HS-5 (cell line): ENCODE measurements around the gene SETD1B.
"Not testable (repeated sequence)": the region's sequence is repeated elsewhere in the genome, so short reads cannot be mapped to it uniquely, and the experiment has no call there.

Experiments
- DNase-seq: peaks from one replicate; pipeline ENCODE4 v3.0.0-alpha.2; 2012; ENCODE audit warnings: low read depth

Gene SETD1B

DNA sequence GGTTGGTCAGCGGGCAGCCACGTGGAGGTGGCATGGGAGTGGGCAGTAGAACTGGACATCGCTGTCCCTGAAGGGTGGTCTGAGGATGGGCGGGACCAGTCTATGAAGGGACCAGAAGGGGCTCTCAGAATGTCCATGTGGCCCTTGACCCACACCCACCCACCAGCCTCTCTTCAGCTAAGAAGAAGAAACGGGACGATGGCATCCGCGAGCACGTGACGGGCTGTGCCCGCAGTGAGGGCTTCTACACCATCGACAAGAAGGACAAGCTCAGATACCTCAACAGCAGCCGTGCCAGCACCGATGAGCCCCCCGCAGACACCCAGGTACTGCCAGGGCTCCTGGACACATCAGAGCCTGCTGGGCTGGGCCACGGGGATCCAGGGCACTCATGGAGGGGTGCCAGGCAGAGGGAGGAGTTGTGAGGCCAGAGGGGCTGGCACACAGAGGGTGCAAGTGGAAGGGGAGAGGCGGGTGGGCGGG, 21.3 kb downstream of the SETD1B start:
- DNase-seq: no peak

DNA sequence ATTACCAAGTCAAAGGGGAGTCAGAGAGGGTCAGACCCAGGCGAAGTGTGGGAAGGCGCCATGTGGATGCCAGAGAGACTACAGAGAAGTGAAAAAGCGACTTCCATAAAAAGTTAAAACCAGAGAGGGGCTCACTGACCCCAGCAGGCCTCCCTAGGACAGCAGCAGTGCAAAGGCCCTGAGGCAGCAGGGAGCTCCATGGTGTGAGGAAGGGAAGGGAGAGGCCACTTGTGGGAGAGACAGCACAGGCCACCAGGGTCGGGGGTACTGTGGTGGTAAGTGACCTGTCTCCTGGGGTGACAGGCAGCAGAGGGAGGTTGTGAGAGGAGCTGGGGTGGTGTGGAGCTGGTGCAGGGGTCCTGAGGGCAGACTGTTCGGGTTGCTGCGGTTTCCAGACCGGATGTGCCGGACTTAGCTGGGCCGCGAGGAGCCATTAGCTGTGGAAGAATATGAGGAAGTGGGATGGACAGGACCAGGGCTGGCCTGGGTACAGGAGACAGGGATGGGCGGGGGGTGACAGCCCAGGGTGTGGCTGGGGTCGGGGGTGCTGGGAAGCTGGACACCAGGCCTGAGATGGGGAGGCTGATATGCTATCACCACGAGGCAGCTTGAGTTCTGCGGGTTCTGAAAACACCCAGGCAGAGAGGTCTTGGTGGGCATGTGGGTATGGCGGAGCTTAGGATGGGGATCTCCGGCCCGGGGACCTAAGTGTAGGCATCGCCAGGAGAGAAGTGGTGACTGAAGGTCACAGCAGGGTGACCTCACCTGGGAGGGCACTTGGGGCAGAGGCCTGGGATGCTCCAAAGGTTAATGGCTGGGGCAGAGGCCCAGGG, 22.7 kb downstream of the SETD1B start:
- DNase-seq: no peak

DNA sequence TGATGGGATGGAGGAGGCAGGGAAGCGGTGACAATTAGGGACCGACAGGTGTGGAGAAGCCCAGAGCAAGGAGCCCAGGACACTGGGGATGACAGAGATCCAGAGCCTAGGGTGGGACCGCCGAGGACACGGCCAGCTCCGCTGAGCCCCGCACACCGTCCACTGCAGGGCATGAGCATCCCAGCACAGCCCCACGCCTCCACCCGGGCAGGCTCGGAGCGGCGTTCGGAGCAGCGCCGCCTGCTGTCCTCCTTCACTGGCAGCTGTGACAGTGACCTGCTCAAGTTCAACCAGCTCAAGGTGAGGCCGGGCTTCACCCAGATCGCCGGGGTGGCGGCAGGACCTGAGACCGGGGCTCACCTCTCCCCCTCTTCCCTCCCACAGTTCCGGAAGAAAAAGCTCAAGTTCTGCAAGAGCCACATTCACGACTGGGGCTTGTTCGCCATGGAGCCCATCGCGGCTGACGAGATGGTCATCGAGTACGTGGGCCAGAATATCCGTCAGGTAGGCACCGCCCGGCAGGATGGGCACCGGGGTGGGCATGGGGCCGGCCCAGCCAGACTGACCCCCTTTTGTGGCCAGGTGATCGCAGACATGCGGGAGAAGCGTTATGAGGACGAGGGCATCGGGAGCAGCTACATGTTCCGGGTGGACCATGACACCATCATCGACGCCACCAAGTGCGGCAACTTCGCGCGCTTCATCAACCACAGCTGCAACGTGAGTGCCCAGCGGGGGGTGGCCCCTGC, 23.7 kb downstream of the SETD1B start:
- no peak for DNase-seq

DNA sequence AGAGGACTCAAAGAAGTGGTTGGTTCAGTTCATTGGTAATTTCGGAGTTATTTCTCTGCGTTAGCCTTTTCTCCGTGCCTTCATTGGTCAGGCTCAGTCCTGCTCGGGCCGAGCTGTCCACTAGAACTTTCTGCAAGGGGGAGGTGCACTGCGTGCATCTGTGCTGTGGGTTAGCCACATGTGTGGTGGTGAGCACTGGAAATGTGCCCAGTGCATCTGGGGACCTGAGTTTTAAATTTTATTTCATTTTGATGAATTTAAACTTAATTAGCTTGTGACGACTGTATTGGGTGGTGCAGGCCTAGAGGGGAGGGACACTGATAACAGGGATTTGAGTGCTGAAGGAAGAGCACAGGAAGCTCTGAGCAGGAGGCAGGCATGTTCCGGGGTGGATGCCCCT, 24.5 kb downstream of the SETD1B start:
- no peak for DNase-seq

DNA sequence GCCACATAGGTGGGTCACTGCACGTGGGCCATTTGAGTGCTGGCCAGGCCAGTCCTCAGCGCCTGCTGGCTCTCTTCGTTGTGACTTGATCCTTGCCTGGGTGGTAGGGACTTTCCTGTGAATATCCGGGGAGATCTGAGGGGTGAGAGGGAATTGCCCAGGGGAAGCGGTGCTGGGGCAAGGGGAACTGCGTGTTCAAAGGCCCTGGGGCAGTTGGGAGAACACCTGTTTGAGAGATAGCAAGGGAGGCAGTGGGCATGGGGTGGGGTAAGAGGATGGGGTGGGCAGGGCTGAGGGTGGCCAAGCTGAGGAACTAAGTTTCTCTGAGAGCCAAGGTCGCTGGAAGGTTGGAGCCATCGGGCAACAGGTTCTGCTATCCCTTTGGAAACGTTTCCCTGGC, 25.0 kb downstream of the SETD1B start:
- no peak for DNase-seq

DNA sequence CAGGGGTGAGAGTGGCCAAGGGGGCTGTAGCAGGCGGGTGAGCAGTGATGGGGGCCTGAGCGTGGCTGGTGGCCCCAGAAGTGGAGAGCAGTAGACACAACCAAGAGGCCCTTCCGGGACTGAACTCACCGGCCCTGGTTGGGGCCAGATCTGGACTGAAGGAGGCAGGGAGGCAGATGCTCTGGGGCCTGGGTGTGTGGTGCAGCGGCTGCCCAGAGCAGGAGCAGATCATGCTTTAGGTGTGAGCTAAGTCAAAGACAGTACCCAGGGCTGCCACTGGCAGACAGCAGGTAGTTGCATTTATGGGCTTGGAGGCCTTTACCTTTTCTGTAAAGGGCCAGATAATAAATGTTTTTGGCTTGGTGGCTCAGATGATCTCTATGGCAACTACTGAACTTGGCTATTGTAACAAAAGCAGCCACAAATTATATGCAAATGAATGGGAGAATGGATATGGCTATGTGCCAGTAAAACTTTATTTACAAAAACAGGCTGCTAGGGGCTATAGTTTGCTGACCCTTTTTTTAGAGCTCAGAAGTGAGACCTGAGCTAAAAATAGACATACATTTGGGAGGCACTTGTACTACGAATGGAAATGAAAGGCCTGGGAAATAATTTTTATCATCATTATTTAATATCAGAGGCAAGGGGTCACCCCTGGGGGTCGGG, 25.6 kb downstream of the SETD1B start:
- DNase-seq: no peak

DNA sequence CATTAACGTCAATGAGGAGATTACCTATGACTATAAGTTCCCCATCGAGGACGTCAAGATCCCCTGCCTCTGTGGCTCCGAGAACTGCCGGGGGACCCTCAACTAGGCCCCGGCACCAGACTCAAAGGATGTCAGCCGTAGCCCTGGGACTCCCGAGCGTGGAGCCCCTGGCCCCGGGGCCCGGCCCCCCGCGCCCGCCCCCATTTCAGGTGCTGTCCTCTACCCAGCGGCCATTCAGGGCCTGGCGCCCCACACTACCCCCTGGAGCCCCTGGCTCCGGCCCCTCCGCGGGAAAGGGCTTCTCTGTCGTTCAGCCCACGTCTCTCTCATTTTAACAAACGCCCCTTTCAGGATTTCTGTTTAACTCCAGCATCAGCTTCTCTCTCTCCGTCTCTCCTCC, 26.3 kb downstream of the SETD1B start:
- no peak for DNase-seq

DNA sequence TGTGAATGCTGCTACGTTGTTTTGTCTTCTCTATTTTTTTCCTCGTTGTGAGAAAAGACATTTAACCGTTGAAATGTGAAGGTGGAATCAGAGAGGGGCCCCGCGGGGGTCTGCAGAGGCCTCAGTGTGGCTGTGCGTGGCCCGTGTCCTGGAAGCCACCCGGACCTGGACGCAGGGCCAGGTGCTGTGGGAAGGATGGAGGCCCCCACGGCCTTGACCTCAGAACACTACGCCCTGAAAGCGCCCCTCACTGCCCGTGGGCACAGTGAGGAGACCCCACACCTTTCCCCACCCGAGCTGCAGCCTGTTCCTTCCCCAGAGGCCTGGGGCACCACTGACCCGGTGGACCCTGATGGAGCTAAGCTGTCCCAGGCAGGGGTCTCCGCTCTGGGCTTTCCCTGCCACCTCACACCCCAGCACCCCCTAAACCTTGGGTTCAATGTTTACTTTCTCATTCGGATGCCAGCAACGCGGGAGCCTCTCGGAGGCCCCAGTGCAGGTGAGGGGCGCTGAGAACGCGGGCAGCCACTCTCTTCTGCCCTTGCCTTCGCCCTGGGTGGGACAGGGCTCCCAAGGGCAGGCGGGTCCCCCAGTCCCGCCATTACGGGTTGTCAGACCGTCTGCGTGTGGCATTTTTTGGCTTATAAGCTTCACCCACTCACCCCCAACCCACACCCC, 26.9 kb downstream of the SETD1B start:
- no peak for DNase-seq

DNA sequence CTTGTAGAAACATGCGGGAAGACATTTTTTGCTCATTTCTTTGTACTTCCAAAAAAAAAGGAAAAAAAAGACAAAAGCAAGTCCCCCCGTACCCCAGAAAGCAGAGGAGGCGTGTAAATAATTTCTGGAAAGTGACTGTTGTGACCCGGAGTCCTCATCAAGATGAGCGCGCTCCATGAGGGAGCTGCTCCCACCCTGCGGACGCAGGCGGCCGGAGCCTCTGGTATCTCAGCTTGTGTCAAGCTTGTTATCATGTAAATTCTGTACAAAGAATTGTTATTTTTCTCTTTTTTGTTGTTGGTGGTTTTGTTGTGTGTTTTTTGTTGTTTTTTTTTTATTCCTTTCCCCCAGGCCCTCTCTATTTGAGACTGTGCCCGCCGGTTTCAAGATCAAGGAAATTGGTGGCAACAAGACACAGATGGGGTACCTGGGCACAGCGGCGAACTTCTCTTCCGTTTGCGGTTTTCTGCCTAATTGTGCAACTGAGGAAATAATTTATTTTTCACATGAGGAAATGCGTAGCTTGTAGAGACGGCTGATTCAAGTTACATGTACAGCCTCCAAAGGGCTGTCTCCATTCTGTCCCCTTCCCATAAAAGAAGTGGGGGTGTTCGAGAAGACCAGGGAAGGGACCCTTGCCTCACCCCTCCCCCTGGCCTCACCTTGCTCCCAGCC, 27.9 kb downstream of the SETD1B start:
- DNase-seq: no peak

DNA sequence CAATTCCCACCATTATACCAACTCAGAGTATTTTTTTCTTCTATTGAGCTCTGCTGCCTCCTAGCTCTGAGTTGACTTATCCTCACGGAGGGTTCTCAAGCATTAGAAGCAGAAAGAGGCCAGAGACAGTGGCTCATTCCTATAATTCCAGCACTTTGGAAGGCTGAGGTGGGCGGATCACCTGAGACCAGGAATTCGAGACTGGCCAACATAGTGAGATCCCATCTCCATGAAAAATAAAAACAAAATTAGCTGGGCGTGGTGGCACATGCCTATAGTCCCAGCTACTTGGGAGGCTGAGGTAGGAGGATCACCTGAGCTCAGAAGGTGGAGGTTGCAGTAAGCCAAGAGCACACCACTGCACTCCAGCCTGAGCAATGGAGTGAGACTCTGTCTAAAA, 33.9 kb downstream of the SETD1B start:
- no peak for DNase-seq

DNA sequence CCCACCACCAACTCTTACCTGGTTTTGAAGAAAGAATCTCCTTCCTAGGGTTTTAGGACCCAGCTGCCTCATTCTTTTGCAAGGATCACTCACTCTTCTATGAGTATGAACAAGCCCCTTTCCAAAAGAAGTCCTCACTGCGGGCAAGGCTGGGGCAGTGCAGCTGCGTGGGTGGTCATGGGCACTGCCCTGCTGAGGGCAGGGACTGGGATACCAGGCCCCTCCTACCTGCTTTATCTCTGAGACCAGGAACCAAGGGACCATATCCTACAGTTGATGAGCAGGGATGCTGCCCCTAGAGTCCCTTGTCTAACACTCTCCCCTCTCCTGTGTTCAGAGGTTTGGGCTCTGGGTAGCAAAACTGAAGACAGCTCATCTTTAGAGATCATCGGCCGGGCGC, 34.3 kb downstream of the SETD1B start:
- no peak for DNase-seq

DNA sequence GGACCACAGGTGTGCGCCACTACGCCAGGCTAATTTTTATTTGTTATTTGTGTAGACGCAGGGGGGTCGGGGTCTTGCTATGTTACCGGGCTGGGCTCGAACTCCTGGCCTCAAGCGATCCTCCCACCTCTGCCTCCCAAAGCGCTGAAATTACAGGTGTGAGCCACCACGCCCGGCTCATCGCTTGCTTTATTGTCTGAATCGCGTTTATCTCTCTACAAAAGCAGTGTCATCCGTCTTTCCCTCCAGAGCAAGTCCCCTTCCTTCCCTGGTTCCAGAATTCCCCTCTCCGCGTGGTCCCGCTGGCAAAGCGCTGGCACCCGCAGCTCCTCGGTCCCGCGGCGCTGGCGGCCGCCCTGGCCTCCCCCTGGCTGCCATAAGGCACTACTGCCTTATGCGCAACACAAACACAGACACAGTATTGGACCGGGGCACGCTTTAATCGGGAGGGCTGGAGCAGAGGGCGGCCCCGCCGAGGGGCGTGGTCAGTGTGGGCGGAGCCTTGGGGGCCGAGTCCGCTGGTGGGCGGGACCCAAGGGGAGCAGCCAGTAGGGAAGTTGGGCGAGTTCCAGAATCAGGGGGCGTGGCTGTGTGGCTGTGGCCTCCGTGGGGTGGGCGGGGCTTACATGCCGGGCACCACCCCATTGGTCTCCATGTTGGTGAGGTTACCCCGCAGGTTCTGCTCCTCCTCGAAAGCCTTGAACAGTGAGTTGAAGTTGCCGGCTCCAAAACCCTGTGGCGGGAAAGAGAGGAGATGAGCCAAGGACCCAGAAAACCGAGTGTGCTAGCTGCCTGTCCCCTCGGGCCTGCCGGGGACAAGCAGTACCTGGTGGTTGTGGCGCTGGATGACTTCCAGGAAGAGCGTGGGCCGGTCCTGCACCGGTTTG, 35.5 kb downstream of the SETD1B start:
- peak; percentile 79 for DNase-seq

DNA sequence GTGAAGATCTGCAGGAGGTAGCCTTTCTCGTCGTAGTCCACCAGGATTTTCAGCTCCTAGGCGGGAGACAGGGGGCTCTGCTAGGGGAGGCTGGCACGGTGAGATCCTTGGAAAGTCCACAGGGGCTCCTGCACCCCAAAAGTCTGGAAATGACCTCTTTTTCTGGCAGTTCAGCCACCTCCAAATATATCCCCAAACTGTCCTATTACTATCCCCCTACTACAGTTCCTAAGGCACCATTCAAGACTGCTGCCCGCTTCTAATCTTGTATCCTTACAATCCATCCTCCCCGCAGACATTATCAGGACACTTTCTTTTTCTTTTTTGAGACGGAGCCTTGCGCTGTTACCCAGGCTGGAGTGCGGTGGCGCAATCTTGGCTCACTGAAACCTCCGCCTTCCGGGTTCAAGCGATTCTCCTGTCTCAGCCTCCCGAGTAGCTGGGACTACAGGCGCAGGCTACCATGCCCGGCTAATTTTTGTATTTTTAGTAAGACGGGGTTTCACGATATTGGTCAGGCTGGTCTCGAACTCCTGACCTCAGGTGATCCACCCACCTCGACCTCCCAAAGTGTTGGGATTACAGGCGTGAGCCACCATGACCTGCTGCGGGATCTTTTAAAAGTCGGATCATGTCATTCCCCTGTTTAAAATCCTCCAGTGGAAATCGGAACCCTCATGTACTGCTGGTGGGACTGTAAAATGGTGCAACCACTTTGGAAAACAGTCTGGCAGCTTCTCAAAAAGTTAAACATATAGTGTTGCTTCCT, 36.4 kb downstream of the SETD1B start:
- no peak for DNase-seq

DNA sequence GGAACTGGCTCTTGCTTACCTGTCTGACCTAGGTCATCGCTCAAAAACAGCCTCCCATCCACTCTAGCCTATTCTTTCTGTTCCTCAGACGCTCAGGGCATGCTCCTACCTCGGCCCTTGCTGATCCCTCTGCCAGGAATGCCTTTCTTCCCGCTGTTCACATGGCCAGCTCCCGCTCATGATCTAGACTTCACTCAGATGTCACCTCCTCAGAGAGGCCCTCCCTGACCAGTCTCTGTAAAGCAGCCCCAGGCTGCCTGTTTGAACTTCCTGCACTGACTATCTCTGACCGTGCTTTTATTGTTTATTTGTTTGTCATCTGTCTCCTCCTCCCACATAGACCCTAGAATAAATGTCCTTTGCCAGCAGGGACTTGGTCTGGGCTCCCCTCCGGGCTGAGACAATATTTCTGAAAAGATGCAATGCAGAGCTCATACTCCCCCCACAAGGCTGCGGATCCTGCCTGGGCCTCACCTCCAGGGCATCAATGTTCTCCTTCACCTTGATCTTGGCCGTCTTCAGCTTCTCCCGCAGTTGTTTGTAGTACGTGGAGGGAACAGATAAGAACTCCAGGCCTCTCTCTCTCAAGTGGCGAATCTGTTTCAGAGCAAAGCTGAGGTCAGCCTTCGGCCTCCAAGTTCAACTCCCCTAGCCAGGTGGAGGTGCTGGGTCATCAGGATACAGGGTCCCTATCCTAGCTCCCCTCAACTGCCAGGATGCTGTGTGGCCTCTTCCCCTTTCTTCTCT, 39.6 kb downstream of the SETD1B start:
- DNase-seq: no peak

DNA sequence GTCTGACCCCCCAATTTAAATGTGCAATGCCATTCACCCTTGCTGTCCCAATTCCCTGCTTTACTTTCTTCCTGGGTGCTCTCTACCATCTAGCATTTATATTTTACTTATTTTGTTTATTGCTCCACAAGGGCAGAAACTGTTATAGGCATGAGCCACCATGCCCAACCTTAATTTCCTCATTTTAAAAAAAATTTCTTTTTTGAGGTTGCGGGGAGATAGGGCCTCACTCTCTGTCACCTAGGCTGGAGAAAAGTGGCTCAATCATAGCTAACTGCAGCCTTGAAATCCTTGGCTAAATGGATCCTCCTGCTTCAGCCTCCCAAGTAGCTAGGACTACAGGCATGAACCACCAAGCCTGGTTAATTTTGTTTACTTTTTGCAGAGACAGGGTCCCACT, 41.9 kb downstream of the SETD1B start:
- no peak for DNase-seq

DNA sequence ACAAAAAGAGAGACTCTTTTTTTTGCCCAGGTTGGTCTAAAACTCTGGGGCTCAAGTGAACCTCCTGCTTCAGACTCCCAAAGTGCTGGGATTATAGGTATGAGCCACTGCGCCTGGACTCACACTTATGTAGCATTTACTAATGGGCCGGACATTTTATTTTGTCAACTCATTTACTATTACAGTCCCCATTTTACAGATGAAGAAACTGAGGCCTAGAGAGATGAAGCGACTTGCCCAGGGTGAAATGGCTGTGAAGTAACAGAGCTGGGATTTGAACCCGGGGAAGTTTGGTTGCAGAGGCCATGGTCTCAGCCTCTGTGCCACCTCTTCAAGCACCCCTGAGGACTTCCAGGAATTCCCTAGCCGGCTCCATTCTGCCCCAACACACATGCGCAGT, 45.4 kb downstream of the SETD1B start:
- no peak for DNase-seq

DNA sequence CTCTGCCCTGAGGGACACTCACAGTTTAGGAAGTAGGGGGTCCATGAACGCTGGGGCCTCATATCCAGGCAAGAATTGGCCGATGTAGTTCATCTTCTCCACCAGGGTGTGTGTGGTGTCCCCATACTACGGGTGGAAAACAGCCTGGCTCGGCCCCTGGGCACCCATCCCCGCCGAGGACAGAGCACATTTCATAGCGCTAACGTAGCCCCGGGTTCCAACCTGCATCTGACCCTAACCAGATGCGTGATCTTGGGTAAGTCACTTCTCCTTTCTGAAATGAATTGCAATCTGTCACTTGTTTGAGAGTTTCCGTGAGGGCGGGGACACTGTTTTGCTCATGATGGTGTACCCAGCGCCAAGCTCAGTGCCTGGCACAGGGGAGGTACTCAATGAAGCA, 45.9 kb downstream of the SETD1B start:
- DNase-seq: no peak

DNA sequence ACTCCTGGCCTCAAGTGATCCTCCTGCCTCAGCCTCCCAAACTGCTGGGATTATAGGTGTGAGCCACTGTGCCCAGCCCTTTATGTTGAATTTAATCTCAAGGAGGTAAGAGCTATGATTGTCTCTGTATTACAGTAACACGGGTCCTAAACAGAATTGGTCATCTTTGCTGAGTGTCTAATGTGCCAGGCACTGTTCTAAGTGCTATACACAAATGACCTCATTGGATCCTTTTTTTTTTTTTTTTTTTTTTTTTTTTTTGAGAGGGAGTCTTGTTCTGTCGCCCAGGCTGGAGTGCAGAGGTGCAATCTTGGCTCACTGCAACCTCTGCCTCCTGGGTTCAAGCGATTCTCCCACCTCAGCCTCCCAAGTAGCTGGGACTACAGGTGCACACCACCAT, 48.6 kb downstream of the SETD1B start:
- not testable (repeated sequence) for DNase-seq
